ENCODE results near the gene LRBA.
"Not testable (repeated sequence)": the region's sequence is repeated elsewhere in the genome, so short reads cannot be mapped to it uniquely, and the experiment has no call there.

The LRBA gene

GRCh38 chr4:150960818-150961217 is 54.3 kb downstream of the LRBA start:
- Histone ChIP-seq H3K36me3 (ENCODE audit: control insufficient read depth in 1 of 2, insufficient read depth in 2 of 2, low read length in 2 of 2) (peaks cover 0 to 7% of the 10 kb centered on the region in 2 donors), H3K27ac (ENCODE audit: low read depth, low read length) (no peak overlapping the region), H3K27me3 (ENCODE audit: control insufficient read depth in 1 of 2, insufficient read depth in 2 of 2, low read length in 2 of 2) (no peaks in the 10 kb centered on the region), H3K4me1 (ENCODE audit: control insufficient read depth in 1 of 2, insufficient read depth in 2 of 2, low read length in 2 of 2) (no peaks in the 10 kb centered on the region), H3K4me3 (ENCODE audit: low read depth in 1 of 2, low read length in 2 of 2) (no peak overlapping the region), H3K9ac (ENCODE audit: low read depth in 1 of 2, low read length in 2 of 2) (no peak overlapping the region), H3K9me3 (ENCODE audit: control insufficient read depth in 1 of 2, low read length in 2 of 2) (peaks cover 15 to 16% of the 10 kb centered on the region in 2 donors)

- H3K36me3 ChIP-seq (ENCODE audit: control insufficient read depth in 1 of 2, insufficient read depth in 2 of 2, low read length in 2 of 2) = peaks cover 0 to 7% of the 10 kb centered on the region in 2 donors
- H3K27ac ChIP-seq (ENCODE audit: low read depth, low read length) = no peak overlapping the region
- no peaks in the 10 kb centered on the region for H3K4me1 ChIP-seq (ENCODE audit: control insufficient read depth in 1 of 2, insufficient read depth in 2 of 2, low read length in 2 of 2)
- H3K4me3 ChIP-seq (ENCODE audit: low read depth in 1 of 2, low read length in 2 of 2) = no peak overlapping the region
- no peaks in the 10 kb centered on the region for H3K27me3 ChIP-seq (ENCODE audit: control insufficient read depth in 1 of 2, insufficient read depth in 2 of 2, low read length in 2 of 2)
- peaks cover 15 to 16% of the 10 kb centered on the region in 2 donors for H3K9me3 ChIP-seq (ENCODE audit: control insufficient read depth in 1 of 2, low read length in 2 of 2)
- no peak overlapping the region for H3K9ac ChIP-seq (ENCODE audit: low read depth in 1 of 2, low read length in 2 of 2)
Observed at GRCh38 chr4:150960079-150960478, 55.0 kb downstream of the LRBA start.

- not testable (repeated sequence) for H3K4me3 ChIP-seq (ENCODE audit: low read depth in 1 of 2, low read length in 2 of 2); H3K27ac ChIP-seq (ENCODE audit: low read depth, low read length); H3K27me3 ChIP-seq (ENCODE audit: control insufficient read depth in 1 of 2, insufficient read depth in 2 of 2, low read length in 2 of 2); H3K4me1 ChIP-seq (ENCODE audit: control insufficient read depth in 1 of 2, insufficient read depth in 2 of 2, low read length in 2 of 2); H3K9ac ChIP-seq (ENCODE audit: low read depth in 1 of 2, low read length in 2 of 2); H3K36me3 ChIP-seq (ENCODE audit: control insufficient read depth in 1 of 2, insufficient read depth in 2 of 2, low read length in 2 of 2)
- peaks cover 15 to 16% of the 10 kb centered on the region in 2 donors for H3K9me3 ChIP-seq (ENCODE audit: control insufficient read depth in 1 of 2, low read length in 2 of 2)
Observed at GRCh38 chr4:150957981-150958380, 57.1 kb downstream of the LRBA start.

GRCh38 chr4:150957095-150957494 is 58.0 kb downstream of the LRBA start:
- H3K27me3 ChIP-seq (ENCODE audit: control insufficient read depth in 1 of 2, insufficient read depth in 2 of 2, low read length in 2 of 2); H3K36me3 ChIP-seq (ENCODE audit: control insufficient read depth in 1 of 2, insufficient read depth in 2 of 2, low read length in 2 of 2); H3K9ac ChIP-seq (ENCODE audit: low read depth in 1 of 2, low read length in 2 of 2); H3K27ac ChIP-seq (ENCODE audit: low read depth, low read length); H3K4me3 ChIP-seq (ENCODE audit: low read depth in 1 of 2, low read length in 2 of 2); H3K4me1 ChIP-seq (ENCODE audit: control insufficient read depth in 1 of 2, insufficient read depth in 2 of 2, low read length in 2 of 2): not testable (repeated sequence)
- H3K9me3 ChIP-seq (ENCODE audit: control insufficient read depth in 1 of 2, low read length in 2 of 2) = peaks cover 15 to 16% of the 10 kb centered on the region in 2 donors

- not testable (repeated sequence) for H3K27ac ChIP-seq (ENCODE audit: low read depth, low read length); H3K36me3 ChIP-seq (ENCODE audit: control insufficient read depth in 1 of 2, insufficient read depth in 2 of 2, low read length in 2 of 2); H3K4me1 ChIP-seq (ENCODE audit: control insufficient read depth in 1 of 2, insufficient read depth in 2 of 2, low read length in 2 of 2); H3K27me3 ChIP-seq (ENCODE audit: control insufficient read depth in 1 of 2, insufficient read depth in 2 of 2, low read length in 2 of 2); H3K4me3 ChIP-seq (ENCODE audit: low read depth in 1 of 2, low read length in 2 of 2); H3K9ac ChIP-seq (ENCODE audit: low read depth in 1 of 2, low read length in 2 of 2)
- H3K9me3 ChIP-seq (ENCODE audit: control insufficient read depth in 1 of 2, low read length in 2 of 2) = peaks cover 11% of the 10 kb centered on the region in 2 donors
Observed at GRCh38 chr4:150953916-150954315, 61.2 kb downstream of the LRBA start.

- no peak overlapping the region for H3K9ac ChIP-seq (ENCODE audit: low read depth in 1 of 2, low read length in 2 of 2)
- H3K27ac ChIP-seq (ENCODE audit: low read depth, low read length) = no peak overlapping the region
- no peaks in the 10 kb centered on the region for H3K36me3 ChIP-seq (ENCODE audit: control insufficient read depth in 1 of 2, insufficient read depth in 2 of 2, low read length in 2 of 2)
- no peaks in the 10 kb centered on the region for H3K9me3 ChIP-seq (ENCODE audit: control insufficient read depth in 1 of 2, low read length in 2 of 2)
- no peaks in the 10 kb centered on the region for H3K27me3 ChIP-seq (ENCODE audit: control insufficient read depth in 1 of 2, insufficient read depth in 2 of 2, low read length in 2 of 2)
- H3K4me3 ChIP-seq (ENCODE audit: low read depth in 1 of 2, low read length in 2 of 2) = no peak overlapping the region
- peaks cover 0 to 6% of the 10 kb centered on the region in 2 donors for H3K4me1 ChIP-seq (ENCODE audit: control insufficient read depth in 1 of 2, insufficient read depth in 2 of 2, low read length in 2 of 2)
Observed at GRCh38 chr4:150952167-150952845, 62.8 kb downstream of the LRBA start.

GRCh38 chr4:150950657-150951288 is 64.3 kb downstream of the LRBA start:
- Histone ChIP-seq H3K27me3 (ENCODE audit: control insufficient read depth in 1 of 2, insufficient read depth in 2 of 2, low read length in 2 of 2) (no peaks in the 10 kb centered on the region), H3K9ac (ENCODE audit: low read depth in 1 of 2, low read length in 2 of 2) (no peak overlapping the region), H3K4me3 (ENCODE audit: low read depth in 1 of 2, low read length in 2 of 2) (no peak overlapping the region), H3K36me3 (ENCODE audit: control insufficient read depth in 1 of 2, insufficient read depth in 2 of 2, low read length in 2 of 2) (no peaks in the 10 kb centered on the region), H3K9me3 (ENCODE audit: control insufficient read depth in 1 of 2, low read length in 2 of 2) (no peaks in the 10 kb centered on the region), H3K4me1 (ENCODE audit: control insufficient read depth in 1 of 2, insufficient read depth in 2 of 2, low read length in 2 of 2) (peaks cover 0 to 6% of the 10 kb centered on the region in 2 donors), H3K27ac (ENCODE audit: low read depth, low read length) (no peak overlapping the region)

GRCh38 chr4:150949943-150950342 is 65.1 kb downstream of the LRBA start:
- no peak overlapping the region for H3K27ac ChIP-seq (ENCODE audit: low read depth, low read length)
- H3K36me3 ChIP-seq (ENCODE audit: control insufficient read depth in 1 of 2, insufficient read depth in 2 of 2, low read length in 2 of 2) = no peaks in the 10 kb centered on the region
- no peaks in the 10 kb centered on the region for H3K9me3 ChIP-seq (ENCODE audit: control insufficient read depth in 1 of 2, low read length in 2 of 2)
- H3K9ac ChIP-seq (ENCODE audit: low read depth in 1 of 2, low read length in 2 of 2) = no peak overlapping the region
- H3K4me3 ChIP-seq (ENCODE audit: low read depth in 1 of 2, low read length in 2 of 2) = no peak overlapping the region
- no peaks in the 10 kb centered on the region for H3K27me3 ChIP-seq (ENCODE audit: control insufficient read depth in 1 of 2, insufficient read depth in 2 of 2, low read length in 2 of 2)
- H3K4me1 ChIP-seq (ENCODE audit: control insufficient read depth in 1 of 2, insufficient read depth in 2 of 2, low read length in 2 of 2) = peaks cover 0 to 6% of the 10 kb centered on the region in 2 donors

GRCh38 chr4:150949342-150949741 is 65.7 kb downstream of the LRBA start:
- Histone ChIP-seq H3K36me3 (ENCODE audit: control insufficient read depth in 1 of 2, insufficient read depth in 2 of 2, low read length in 2 of 2) (no peaks in the 10 kb centered on the region), H3K9me3 (ENCODE audit: control insufficient read depth in 1 of 2, low read length in 2 of 2) (no peaks in the 10 kb centered on the region), H3K9ac (ENCODE audit: low read depth in 1 of 2, low read length in 2 of 2) (no peak overlapping the region), H3K27me3 (ENCODE audit: control insufficient read depth in 1 of 2, insufficient read depth in 2 of 2, low read length in 2 of 2) (no peaks in the 10 kb centered on the region), H3K27ac (ENCODE audit: low read depth, low read length) (no peak overlapping the region), H3K4me3 (ENCODE audit: low read depth in 1 of 2, low read length in 2 of 2) (no peak overlapping the region), H3K4me1 (ENCODE audit: control insufficient read depth in 1 of 2, insufficient read depth in 2 of 2, low read length in 2 of 2) (peaks cover 0 to 6% of the 10 kb centered on the region in 2 donors)

- H3K4me1 ChIP-seq (ENCODE audit: control insufficient read depth in 1 of 2, insufficient read depth in 2 of 2, low read length in 2 of 2) = peaks cover 0 to 8% of the 10 kb centered on the region in 2 donors
- H3K4me3 ChIP-seq (ENCODE audit: low read depth in 1 of 2, low read length in 2 of 2) = no peak overlapping the region
Observed at GRCh38 chr4:150948710-150949109, 66.4 kb downstream of the LRBA start.

More at GRCh38 chr4:150948710-150949109, 66.4 kb downstream of the LRBA start:
- Histone ChIP-seq H3K36me3 (ENCODE audit: control insufficient read depth in 1 of 2, insufficient read depth in 2 of 2, low read length in 2 of 2) (no peaks in the 10 kb centered on the region), H3K9ac (ENCODE audit: low read depth in 1 of 2, low read length in 2 of 2) (no peak overlapping the region), H3K27ac (ENCODE audit: low read depth, low read length) (no peak overlapping the region), H3K27me3 (ENCODE audit: control insufficient read depth in 1 of 2, insufficient read depth in 2 of 2, low read length in 2 of 2) (no peaks in the 10 kb centered on the region), H3K9me3 (ENCODE audit: control insufficient read depth in 1 of 2, low read length in 2 of 2) (no peaks in the 10 kb centered on the region)

All from duodenal mucosa (tissue), 2 donors.